DND-41 (cell line): ENCODE data around the gene RBFOX2.

Source experiments
- EZH2 ChIP-seq: IDR thresholded peaks from 3 replicates; pipeline ENCODE4 v1.6.1; 2012; ENCODE audit warnings: borderline replicate concordance, low read depth, mild to moderate bottlenecking, moderate library complexity, low read length, inconsistent platforms; ENCODE audit not compliant: severe bottlenecking
- TF ChIP-seq, protein P1 (sequence below): IDR thresholded peaks from 2 replicates; pipeline ENCODE4 v1.5.1; 2012; ENCODE audit warnings: borderline replicate concordance, low read length, moderate library complexity, mild to moderate bottlenecking; ENCODE audit not compliant: poor library complexity, severe bottlenecking; ENCODE audit errors: extremely low read depth

DNA sequence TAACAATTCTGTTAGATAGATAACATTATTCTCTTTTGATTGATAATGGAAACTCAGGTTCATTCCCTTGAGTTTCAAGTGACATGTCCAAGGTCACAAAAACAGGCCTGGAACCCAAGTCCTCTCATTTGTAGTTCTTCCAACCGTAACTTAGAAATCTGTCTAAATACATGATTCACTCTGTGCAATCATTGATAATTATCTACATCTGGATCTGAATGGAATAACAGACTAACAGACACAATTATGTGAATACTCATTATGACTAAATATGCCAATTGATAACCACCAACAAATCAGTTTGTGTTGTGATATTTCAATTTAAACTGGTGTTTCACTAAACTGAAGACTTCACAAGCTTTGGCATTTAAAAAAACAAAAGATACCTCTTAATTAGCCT is 71.0 kb downstream of the RBFOX2 start:
- TF ChIP-seq, protein P1, sequence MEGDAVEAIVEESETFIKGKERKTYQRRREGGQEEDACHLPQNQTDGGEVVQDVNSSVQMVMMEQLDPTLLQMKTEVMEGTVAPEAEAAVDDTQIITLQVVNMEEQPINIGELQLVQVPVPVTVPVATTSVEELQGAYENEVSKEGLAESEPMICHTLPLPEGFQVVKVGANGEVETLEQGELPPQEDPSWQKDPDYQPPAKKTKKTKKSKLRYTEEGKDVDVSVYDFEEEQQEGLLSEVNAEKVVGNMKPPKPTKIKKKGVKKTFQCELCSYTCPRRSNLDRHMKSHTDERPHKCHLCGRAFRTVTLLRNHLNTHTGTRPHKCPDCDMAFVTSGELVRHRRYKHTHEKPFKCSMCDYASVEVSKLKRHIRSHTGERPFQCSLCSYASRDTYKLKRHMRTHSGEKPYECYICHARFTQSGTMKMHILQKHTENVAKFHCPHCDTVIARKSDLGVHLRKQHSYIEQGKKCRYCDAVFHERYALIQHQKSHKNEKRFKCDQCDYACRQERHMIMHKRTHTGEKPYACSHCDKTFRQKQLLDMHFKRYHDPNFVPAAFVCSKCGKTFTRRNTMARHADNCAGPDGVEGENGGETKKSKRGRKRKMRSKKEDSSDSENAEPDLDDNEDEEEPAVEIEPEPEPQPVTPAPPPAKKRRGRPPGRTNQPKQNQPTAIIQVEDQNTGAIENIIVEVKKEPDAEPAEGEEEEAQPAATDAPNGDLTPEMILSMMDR = no peak
- TF ChIP-seq EZH2 = no peak
